Neural crest cell (in vitro differentiated cells): ENCODE results near the gene ST6GALNAC4. TPM values are rescaled to one million over a fixed set of nuclear protein-coding genes. Genes with fewer than 3 reads are reported as not detected.
A peak's percentile ranks its signal among the peaks of the same experiment; 100 is the strongest.
"Not testable (repeated sequence)": the region's sequence is repeated elsewhere in the genome, so short reads cannot be mapped to it uniquely, and the experiment has no call there.

Experiments
- DNase-seq: peaks from one replicate; pipeline ENCODE4 v3.0.0; 2021; ENCODE audit warnings: low read depth, mixed read lengths, low spot score
- H3K27ac Mint-ChIP-seq: one replicate; pipeline ENCODE4 v1.8.0; 2021; ENCODE audit warnings: mild to moderate bottlenecking, mixed read lengths; ENCODE audit not compliant: unreplicated experiment
- H3K27me3 Mint-ChIP-seq: 2 replicates; pipeline ENCODE4 v1.8.0; 2021; ENCODE audit warnings: low read depth, mild to moderate bottlenecking, mixed read lengths
- H3K36me3 Mint-ChIP-seq: 2 replicates; pipeline ENCODE4 v1.8.0; 2021; ENCODE audit warnings: low read depth, mild to moderate bottlenecking, mixed read lengths
- H3K4me1 Mint-ChIP-seq: 2 replicates; pipeline ENCODE4 v1.8.0; 2021; ENCODE audit warnings: mixed read lengths
- H3K4me3 Mint-ChIP-seq: one replicate; pipeline ENCODE4 v1.8.0; 2021; ENCODE audit warnings: mild to moderate bottlenecking, mixed read lengths
- H3K9me3 Mint-ChIP-seq: 2 replicates; pipeline ENCODE4 v1.8.0; 2021; ENCODE audit warnings: mixed read lengths
- CTCF ChIP-seq: fragments of 200-600 bp; sonication (generic); conservative IDR thresholded peaks from 2 replicates; pipeline ENCODE4 v1.5.0; 2021; ENCODE audit warnings: antibody characterized with exemption, mild to moderate bottlenecking
- total RNA-seq: library from RNA; stranded (reverse); gene quantifications from 2 replicates; pipeline ENCODE4 v1.2.1, GENCODE V29; 2021

Gene ST6GALNAC4
- total RNA-seq, 1 donor from 2014 or later, result 14.5 TPM

GRCh38 chr9:127885508-127886281, 31.1 kb downstream of the ST6GALNAC4 start:
- peaks cover 8% of the 10 kb centered on the region for H3K36me3 Mint-ChIP-seq
- no peak overlapping the region for H3K27ac Mint-ChIP-seq
- H3K4me1 Mint-ChIP-seq, result peaks cover 8% of the 10 kb centered on the region
- DNase-seq, result no peak
- no peak overlapping the region for H3K4me3 Mint-ChIP-seq
- H3K9me3 Mint-ChIP-seq, result no peaks in the 10 kb centered on the region
- TF ChIP-seq CTCF, result no peak
- H3K27me3 Mint-ChIP-seq, result no peaks in the 10 kb centered on the region

- TF ChIP-seq CTCF, result no peak
- no peaks in the 10 kb centered on the region for H3K27me3 Mint-ChIP-seq
- H3K27ac Mint-ChIP-seq, result no peak overlapping the region
Observed at GRCh38 chr9:127884976-127885490, 31.8 kb downstream of the ST6GALNAC4 start.

GRCh38 chr9:127884427-127884911, 32.4 kb downstream of the ST6GALNAC4 start:
- Mint-ChIP-seq H3K4me1 (peaks cover 8% of the 10 kb centered on the region), H3K9me3 (no peaks in the 10 kb centered on the region), H3K4me3 (peak overlapping the region; percentile 38), H3K36me3 (peaks cover 8% of the 10 kb centered on the region), H3K27ac (no peak overlapping the region), H3K27me3 (no peaks in the 10 kb centered on the region)
- no peak for DNase-seq
- TF ChIP-seq CTCF, result no peak

More at GRCh38 chr9:127884976-127885490, 31.8 kb downstream of the ST6GALNAC4 start:
- peaks cover 8% of the 10 kb centered on the region for H3K36me3 Mint-ChIP-seq
- H3K9me3 Mint-ChIP-seq, result no peaks in the 10 kb centered on the region
- H3K4me1 Mint-ChIP-seq, result peaks cover 8% of the 10 kb centered on the region
- no peak for DNase-seq
- no peak overlapping the region for H3K4me3 Mint-ChIP-seq

- H3K36me3 Mint-ChIP-seq, result peaks cover 8% of the 10 kb centered on the region
- H3K27ac Mint-ChIP-seq, result no peak overlapping the region
- H3K27me3 Mint-ChIP-seq, result no peaks in the 10 kb centered on the region
- peaks cover 8% of the 10 kb centered on the region for H3K4me1 Mint-ChIP-seq
- TF ChIP-seq CTCF, result no peak
- H3K9me3 Mint-ChIP-seq, result no peaks in the 10 kb centered on the region
- no peak for DNase-seq
- H3K4me3 Mint-ChIP-seq, result peak overlapping the region; percentile 38
Observed at GRCh38 chr9:127883959-127884358, 32.9 kb downstream of the ST6GALNAC4 start.

- not testable (repeated sequence) for H3K27ac Mint-ChIP-seq, DNase-seq, H3K9me3 Mint-ChIP-seq, H3K4me3 Mint-ChIP-seq, H3K27me3 Mint-ChIP-seq, H3K36me3 Mint-ChIP-seq
- H3K4me1 Mint-ChIP-seq, result peaks cover 23% of the 10 kb centered on the region
Observed at GRCh38 chr9:127881715-127882114, 35.1 kb downstream of the ST6GALNAC4 start.

GRCh38 chr9:127880143-127880542, 36.7 kb downstream of the ST6GALNAC4 start:
- Mint-ChIP-seq H3K4me1 (peaks cover 23% of the 10 kb centered on the region), H3K27me3 (no peaks in the 10 kb centered on the region), H3K36me3 (no peaks in the 10 kb centered on the region), H3K9me3 (no peaks in the 10 kb centered on the region), H3K27ac (no peak overlapping the region), H3K4me3 (no peak overlapping the region)
- TF ChIP-seq CTCF, result no peak
- no peak for DNase-seq
